DOHH2 (cell line): ENCODE measurements around the gene MBP.
A peak's percentile ranks its signal among the peaks of the same experiment; 100 is the strongest.

Experiments used
- H3F3A ChIP-seq: fragments of 200-600 bp; sonication (generic), shearing (Covaris generic); 2 replicates; pipeline ENCODE4 v1.6.0; 2016; ENCODE audit warnings: antibody characterized with exemption, mild to moderate bottlenecking; ENCODE audit not compliant: control insufficient read depth, insufficient read depth
- H3K27ac ChIP-seq: fragments of 200-600 bp; sonication (generic); 2 replicates; pipeline ENCODE4 v1.5.1; 2014; ENCODE audit warnings: low read depth, mild to moderate bottlenecking, low read length, moderate library complexity
- H3K27me3 ChIP-seq: fragments of 200-600 bp; sonication (generic); 2 replicates; pipeline ENCODE4 v1.6.1; 2014; ENCODE audit warnings: mild to moderate bottlenecking, low read length, mixed read lengths; ENCODE audit not compliant: control insufficient read depth
- H3K36me3 ChIP-seq: fragments of 200-600 bp; sonication (generic); 2 replicates; pipeline ENCODE4 v1.6.1; 2014; ENCODE audit warnings: mild to moderate bottlenecking, low read length, moderate library complexity, mixed read lengths; ENCODE audit not compliant: control insufficient read depth
- H3K4me1 ChIP-seq: fragments of 200-600 bp; sonication (generic); 2 replicates; pipeline ENCODE4 v1.6.1; 2014; ENCODE audit warnings: mild to moderate bottlenecking, low read length, mixed read lengths; ENCODE audit not compliant: control insufficient read depth
- H3K4me2 ChIP-seq: fragments of 200-600 bp; sonication (generic); 2 replicates; pipeline ENCODE4 v1.6.0; 2014; ENCODE audit warnings: mild to moderate bottlenecking, low read length, moderate library complexity
- H3K4me3 ChIP-seq: fragments of 200-600 bp; sonication (generic); 2 replicates; pipeline ENCODE4 v1.5.1; 2014; ENCODE audit warnings: mild to moderate bottlenecking, low read length, mixed read lengths
- H3K79me2 ChIP-seq: fragments of 200-600 bp; sonication (generic); 2 replicates; pipeline ENCODE4 v1.6.1; 2014; ENCODE audit warnings: mild to moderate bottlenecking, low read length, mixed read lengths; ENCODE audit not compliant: control insufficient read depth
- H3K9me2 ChIP-seq: fragments of 200-600 bp; sonication (generic); replicated peaks from 2 replicates; pipeline ENCODE4 v1.6.1; 2014; ENCODE audit warnings: mild to moderate bottlenecking, low read length, mixed read lengths; ENCODE audit not compliant: control insufficient read depth
- H3K9me3 ChIP-seq: fragments of 200-600 bp; sonication (generic); 2 replicates; pipeline ENCODE4 v1.6.1; 2014; ENCODE audit warnings: antibody characterized with exemption, low read length, mixed read lengths; ENCODE audit not compliant: control insufficient read depth, insufficient read depth
- H4K20me1 ChIP-seq: fragments of 200-600 bp; sonication (generic); 2 replicates; pipeline ENCODE4 v1.6.0; 2014; ENCODE audit warnings: low read depth, mild to moderate bottlenecking, antibody characterized with exemption, low read length, moderate library complexity; ENCODE audit not compliant: control insufficient read depth, insufficient read depth
- CTCF ChIP-seq: fragments of 200-600 bp; sonication (generic); IDR thresholded peaks from one replicate; pipeline ENCODE4 v1.5.1; 2014; ENCODE audit warnings: antibody characterized with exemption, mild to moderate bottlenecking, low read depth, low read length; ENCODE audit not compliant: poor library complexity, severe bottlenecking
- EZH2phosphoT487 ChIP-seq: fragments of 200-600 bp; sonication (generic); IDR thresholded peaks from 2 replicates; pipeline ENCODE4 v1.6.1; 2017; ENCODE audit warnings: borderline replicate concordance, mild to moderate bottlenecking, antibody characterized with exemption, low read length, moderate library complexity, mixed read lengths

Gene MBP

GRCh38 chr18:76983613-76984051 is 149.0 kb downstream of the MBP start:
- peaks cover 6% of the 10 kb centered on the region for H3K79me2 ChIP-seq
- peaks cover 27% of the 10 kb centered on the region for H3K36me3 ChIP-seq
- H3K27ac ChIP-seq, result no peak overlapping the region
- no peaks in the 10 kb centered on the region for H4K20me1 ChIP-seq
- TF ChIP-seq EZH2phosphoT487 (no peak), CTCF (no peak)
- H3K27me3 ChIP-seq, result no peaks in the 10 kb centered on the region
- H3K4me3 ChIP-seq, result no peak overlapping the region
- peaks cover 51% of the 10 kb centered on the region for H3K4me1 ChIP-seq
- H3K9me2 ChIP-seq, result no peaks in the 10 kb centered on the region
- H3K4me2 ChIP-seq, result 0 out of 2 replicates have a peak overlapping the region, but pooled peaks have one; percentile 70
- H3K9me3 ChIP-seq, result no peaks in the 10 kb centered on the region
- peaks cover 27% of the 10 kb centered on the region for H3F3A ChIP-seq

GRCh38 chr18:76982841-76983583 is 149.6 kb downstream of the MBP start:
- TF ChIP-seq CTCF, result peak; percentile 84
- TF ChIP-seq EZH2phosphoT487, result no peak
- H3K9me3 ChIP-seq, result no peaks in the 10 kb centered on the region
- H3K9me2 ChIP-seq, result no peaks in the 10 kb centered on the region
- peaks cover 27% of the 10 kb centered on the region for H3K36me3 ChIP-seq
- peak overlapping the region; percentile 86 for H3K4me3 ChIP-seq
- no peaks in the 10 kb centered on the region for H3K27me3 ChIP-seq
- H3F3A ChIP-seq, result peaks cover 32% of the 10 kb centered on the region
- no peaks in the 10 kb centered on the region for H4K20me1 ChIP-seq
- peaks cover 57% of the 10 kb centered on the region for H3K4me1 ChIP-seq
- H3K27ac ChIP-seq, result peak overlapping the region; percentile 98
- peak overlapping the region; percentile 70 for H3K4me2 ChIP-seq
- H3K79me2 ChIP-seq, result peaks cover 6% of the 10 kb centered on the region

GRCh38 chr18:76982038-76982437 is 150.5 kb downstream of the MBP start:
- peaks cover 42% of the 10 kb centered on the region for H3F3A ChIP-seq
- H3K4me2 ChIP-seq, result peak overlapping the region; percentile 70
- peak overlapping the region; percentile 86 for H3K4me3 ChIP-seq
- peaks cover 6% of the 10 kb centered on the region for H3K79me2 ChIP-seq
- no peaks in the 10 kb centered on the region for H3K9me3 ChIP-seq
- no peak for TF ChIP-seq EZH2phosphoT487
- no peak for TF ChIP-seq CTCF
- no peaks in the 10 kb centered on the region for H4K20me1 ChIP-seq
- no peaks in the 10 kb centered on the region for H3K27me3 ChIP-seq
- H3K27ac ChIP-seq, result peak overlapping the region; percentile 98
- peaks cover 67% of the 10 kb centered on the region for H3K4me1 ChIP-seq
- H3K9me2 ChIP-seq, result no peaks in the 10 kb centered on the region
- peaks cover 27% of the 10 kb centered on the region for H3K36me3 ChIP-seq
